HepG2 (cell line): ENCODE measurements around the gene COX4I1. TPM values are rescaled to one million over a fixed set of nuclear protein-coding genes. Genes with fewer than 3 reads are reported as not detected.

Source experiments
- CHCHD3 ChIP-seq: sonication (generic); formaldehyde crosslinking; IDR thresholded peaks from 2 replicates; pipeline ENCODE4 v1.8.0; 2022; ENCODE audit warnings: mild to moderate bottlenecking, missing genetic modification reagents, moderate library complexity
- ELF3 ChIP-seq: IDR thresholded peaks from 2 replicates; pipeline ENCODE4 v1.6.1; 2016; ENCODE audit warnings: missing genetic modification reagents, missing compliant biosample characterization
- GMEB1 ChIP-seq: sonication (generic); formaldehyde crosslinking; IDR thresholded peaks from 2 replicates; pipeline ENCODE4 v1.5.1; 2020; ENCODE audit warnings: missing genetic modification reagents, mild to moderate bottlenecking, borderline replicate concordance
- GRHL1 ChIP-seq: sonication (generic); formaldehyde crosslinking; conservative IDR thresholded peaks from 2 replicates; pipeline ENCODE4 v1.8.0; 2022; ENCODE audit warnings: missing genetic modification reagents
- HDAC1 ChIP-seq: sonication (generic); formaldehyde crosslinking; IDR thresholded peaks from 2 replicates; pipeline ENCODE4 v1.5.1; 2020; ENCODE audit warnings: mild to moderate bottlenecking, missing genetic modification reagents
- HMG20A ChIP-seq: IDR thresholded peaks from 2 replicates; pipeline ENCODE4 v1.6.1; 2016; ENCODE audit warnings: borderline replicate concordance
- HNRNPUL1 ChIP-seq: fragments of 200-400 bp; formaldehyde crosslinking; IDR thresholded peaks from 2 replicates; pipeline ENCODE4 v1.6.1; 2017; ENCODE audit warnings: low read depth, mild to moderate bottlenecking, low read length, moderate library complexity
- KAT8 ChIP-seq: IDR thresholded peaks from 2 replicates; pipeline ENCODE4 v1.6.1; 2016; ENCODE audit warnings: missing genetic modification reagents, missing compliant biosample characterization
- KDM4B ChIP-seq: sonication (generic); formaldehyde crosslinking; IDR thresholded peaks from 2 replicates; pipeline ENCODE4 v1.4.0; 2020; ENCODE audit warnings: missing genetic modification reagents
- KDM6A ChIP-seq: IDR thresholded peaks from 2 replicates; pipeline ENCODE4 v1.6.1; 2016; ENCODE audit warnings: low read depth
- KLF12 ChIP-seq: sonication (generic); formaldehyde crosslinking; IDR thresholded peaks from 2 replicates; pipeline ENCODE4 v1.4.0; 2020; ENCODE audit warnings: missing genetic modification reagents, borderline replicate concordance
- MTA1 ChIP-seq: sonication (generic); formaldehyde crosslinking; IDR thresholded peaks from 2 replicates; pipeline ENCODE4 v1.4.0; 2020; ENCODE audit warnings: missing genetic modification reagents, mild to moderate bottlenecking, borderline replicate concordance
- MYNN ChIP-seq: sonication (generic); formaldehyde crosslinking; IDR thresholded peaks from 2 replicates; pipeline ENCODE4 v1.4.0; 2020; ENCODE audit warnings: mild to moderate bottlenecking, low read depth, missing genetic modification reagents
- PHF21A ChIP-seq: sonication (generic); formaldehyde crosslinking; IDR thresholded peaks from 2 replicates; pipeline ENCODE4 v1.5.0; 2020; ENCODE audit warnings: mild to moderate bottlenecking, missing genetic modification reagents
- RAD51 ChIP-seq: fragments of 450-650 bp; IDR thresholded peaks from 2 replicates; pipeline ENCODE4 v1.6.1; 2016; ENCODE audit warnings: borderline replicate concordance
- RELA ChIP-seq: sonication (generic); formaldehyde crosslinking; IDR thresholded peaks from 2 replicates; pipeline ENCODE4 v1.4.0; 2020; ENCODE audit warnings: missing genetic modification reagents
- SOX5 ChIP-seq: IDR thresholded peaks from 2 replicates; pipeline ENCODE4 v1.6.1; 2016; ENCODE audit warnings: borderline replicate concordance
- SOX6 ChIP-seq, 2 experiments: fragments of 450-650 bp in 1 of 2; sonication (generic) in 1 of 2; formaldehyde crosslinking in 1 of 2; IDR thresholded peaks; 2 replicates each; pipeline versions ENCODE4 v1.4.0 to v1.6.1; 2017 to 2020; ENCODE audit warnings: antibody characterized with exemption in 1 of 2, mild to moderate bottlenecking in 1 of 2, missing genetic modification reagents in 1 of 2
- TBX2 ChIP-seq: sonication (generic); formaldehyde crosslinking; IDR thresholded peaks from 2 replicates; pipeline ENCODE4 v1.5.0; 2020; ENCODE audit warnings: missing genetic modification reagents, mild to moderate bottlenecking, borderline replicate concordance
- TFDP1 ChIP-seq: IDR thresholded peaks from 2 replicates; pipeline ENCODE4 v1.6.1; 2016; ENCODE audit warnings: missing compliant biosample characterization, missing genetic modification reagents, borderline replicate concordance
- THRA ChIP-seq: sonication (generic); formaldehyde crosslinking; IDR thresholded peaks from 2 replicates; pipeline ENCODE4 v1.4.0; 2020; ENCODE audit warnings: missing genetic modification reagents, borderline replicate concordance
- ZBTB42 ChIP-seq: sonication (generic); formaldehyde crosslinking; IDR thresholded peaks from 2 replicates; pipeline ENCODE4 v1.5.0; 2020; ENCODE audit warnings: mild to moderate bottlenecking, missing genetic modification reagents
- ZFYVE20 ChIP-seq: sonication (generic); formaldehyde crosslinking; IDR thresholded peaks from 2 replicates; pipeline ENCODE4 v1.8.0; 2023; ENCODE audit warnings: low read depth, mild to moderate bottlenecking, moderate library complexity, missing genetic modification reagents, borderline replicate concordance
- ZMYM3 ChIP-seq: sonication (generic); formaldehyde crosslinking; IDR thresholded peaks from 2 replicates; pipeline ENCODE4 v1.5.1; 2020; ENCODE audit warnings: mild to moderate bottlenecking, missing genetic modification reagents
- ZNF432 ChIP-seq: sonication (generic); formaldehyde crosslinking; IDR thresholded peaks from 2 replicates; pipeline ENCODE4 v1.5.0; 2020; ENCODE audit warnings: missing genetic modification reagents, mild to moderate bottlenecking, borderline replicate concordance
- ZNF879 ChIP-seq: sonication (generic); formaldehyde crosslinking; IDR thresholded peaks from 2 replicates; pipeline ENCODE4 v1.8.1; 2023; ENCODE audit warnings: missing genetic modification reagents
- ZNF891 ChIP-seq: sonication (generic); formaldehyde crosslinking; IDR thresholded peaks from 2 replicates; pipeline ENCODE4 v1.5.0; 2020; ENCODE audit warnings: mild to moderate bottlenecking, missing genetic modification reagents
- polyA plus RNA-seq, 8 experiments: library from polyadenylated mRNA; depleted of rRNA in 3 of 8; stranded (reverse) in 7 of 8; unstranded in 1 of 8; fragments of >200 nt; fragmentation: Illumina TruSeq in 4 of 8; extraction: Trizol in 4 of 8; gene quantifications; 2 replicates each; pipeline versions ENCODE4 v1.2.1 to v1.2.3, GENCODE V29; 2011 to 2016; ENCODE audit warnings: low read depth in 4 of 8, missing spikeins in 1 of 8, mixed read lengths in 1 of 8; ENCODE audit not compliant: insufficient read depth in 1 of 8
- total RNA-seq, 5 experiments: library from RNA; depleted of rRNA; stranded (reverse); fragments of >200 nt; fragmentation: Illumina TruSeq; extraction: Trizol; gene quantifications; 2 replicates each; pipeline ENCODE4 v1.2.3, GENCODE V29; 2016; ENCODE audit warnings: low read depth in 1 of 5

COX4I1 gene
- total and polyA plus RNA-seq, 2 of the 13 experiments (the other 11 are each of a cell fraction or from before 2014, with no cell fraction given): 658 to 902 TPM

- TF ChIP-seq KDM4B (CRISPR knock-in tag): no peak
- peak; percentile 58; the same call in 1 of the 2 replicates for TF ChIP-seq ELF3 (CRISPR knock-in tag)
- TF ChIP-seq PHF21A (CRISPR knock-in tag): peak; percentile 58; the same call in 1 of the 2 replicates
- TF ChIP-seq HMG20A: peak; percentile 71; the same call in 1 of the 2 replicates
- TF ChIP-seq CHCHD3 (CRISPR knock-in tag): no peak
- TF ChIP-seq MYNN (CRISPR knock-in tag): no peak
- TF ChIP-seq TFDP1 (CRISPR knock-in tag): no peak
- no peak for TF ChIP-seq SOX6 (IDR thresholded peaks at IDR 0.05)
- peak; percentile 61 for TF ChIP-seq SOX6 (CRISPR knock-in tag; IDR thresholded peaks at IDR 0.05)
- TF ChIP-seq RAD51: no peak
- TF ChIP-seq KAT8: peak; percentile 38; the same call in 1 of the 2 replicates
- TF ChIP-seq KDM6A (CRISPR knock-in tag): no peak
- no peak for TF ChIP-seq ZNF891
- no peak for TF ChIP-seq ZNF432 (CRISPR knock-in tag)
- TF ChIP-seq SOX5: peak; percentile 20; the same call in 1 of the 2 replicates
- no peak for TF ChIP-seq ZFYVE20 (CRISPR knock-in tag)
- TF ChIP-seq GRHL1 (CRISPR knock-in tag): no peak
- peak; percentile 44; the same call in 1 of the 2 replicates for TF ChIP-seq THRA (CRISPR knock-in tag)
- no peak for TF ChIP-seq RELA
- TF ChIP-seq HNRNPUL1: no peak
- TF ChIP-seq HDAC1 (CRISPR knock-in tag): peak; percentile 57
- no peak for TF ChIP-seq KLF12
- TF ChIP-seq ZMYM3: peak; percentile 71; the same call in 1 of the 2 replicates
- TF ChIP-seq ZNF879 (CRISPR knock-in tag): no peak
- no peak for TF ChIP-seq GMEB1 (CRISPR knock-in tag)
- TF ChIP-seq TBX2 (CRISPR knock-in tag): peak; percentile 60; the same call in 1 of the 2 replicates
- no peak; the same call in 1 of the 2 replicates for TF ChIP-seq MTA1
- no peak for TF ChIP-seq ZBTB42 (CRISPR knock-in tag)
Measured at GRCh38 chr16:85844786-85845185, 45.3 kb downstream of the COX4I1 start (continued).
